Activated CD4-positive, alpha-beta T cell treated with anti-CD3 and anti-CD28 coated beads for 48 hours (primary cell): ENCODE measurements around the gene PPP1R26.

Experiments
- DNase-seq: peaks from one replicate; pipeline ENCODE4 v3.0.0-alpha.2; 2020

The PPP1R26 gene

GRCh38 chr9:135490166-135490870, 10.7 kb downstream of the PPP1R26 start:
- no peak for DNase-seq

DNA sequence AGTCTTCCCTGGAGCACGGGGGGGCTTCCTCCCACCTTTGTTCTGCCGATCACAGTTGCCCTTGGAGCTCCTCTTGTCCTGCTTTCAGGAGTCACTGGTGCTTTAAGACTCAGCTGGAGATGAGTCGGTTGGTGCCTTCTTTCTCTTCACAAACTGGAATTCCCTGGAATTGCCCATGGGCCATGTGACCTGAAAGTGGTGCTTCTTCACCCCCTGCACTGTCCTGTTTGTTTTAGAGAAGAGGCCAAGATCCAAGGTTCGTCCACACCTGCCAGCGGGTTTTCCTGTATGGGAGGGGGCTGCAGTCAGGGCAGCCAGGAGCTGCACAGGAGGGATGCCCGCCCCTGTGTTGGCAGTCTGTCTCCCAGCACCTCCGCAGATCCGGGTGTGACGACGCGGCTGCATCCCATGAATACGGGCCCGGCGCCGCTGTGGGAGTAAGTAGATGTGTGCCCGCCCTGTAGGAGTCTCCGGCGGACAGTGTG, 11.4 kb downstream of the PPP1R26 start:
- DNase-seq: no peak

- DNase-seq: no peak
Measured at GRCh38 chr9:135491764-135492163, 12.2 kb downstream of the PPP1R26 start.

GRCh38 chr9:135492886-135493669, 13.5 kb downstream of the PPP1R26 start:
- no peak for DNase-seq

GRCh38 chr9:135494791-135495559, 15.4 kb downstream of the PPP1R26 start:
- DNase-seq: no peak

DNA sequence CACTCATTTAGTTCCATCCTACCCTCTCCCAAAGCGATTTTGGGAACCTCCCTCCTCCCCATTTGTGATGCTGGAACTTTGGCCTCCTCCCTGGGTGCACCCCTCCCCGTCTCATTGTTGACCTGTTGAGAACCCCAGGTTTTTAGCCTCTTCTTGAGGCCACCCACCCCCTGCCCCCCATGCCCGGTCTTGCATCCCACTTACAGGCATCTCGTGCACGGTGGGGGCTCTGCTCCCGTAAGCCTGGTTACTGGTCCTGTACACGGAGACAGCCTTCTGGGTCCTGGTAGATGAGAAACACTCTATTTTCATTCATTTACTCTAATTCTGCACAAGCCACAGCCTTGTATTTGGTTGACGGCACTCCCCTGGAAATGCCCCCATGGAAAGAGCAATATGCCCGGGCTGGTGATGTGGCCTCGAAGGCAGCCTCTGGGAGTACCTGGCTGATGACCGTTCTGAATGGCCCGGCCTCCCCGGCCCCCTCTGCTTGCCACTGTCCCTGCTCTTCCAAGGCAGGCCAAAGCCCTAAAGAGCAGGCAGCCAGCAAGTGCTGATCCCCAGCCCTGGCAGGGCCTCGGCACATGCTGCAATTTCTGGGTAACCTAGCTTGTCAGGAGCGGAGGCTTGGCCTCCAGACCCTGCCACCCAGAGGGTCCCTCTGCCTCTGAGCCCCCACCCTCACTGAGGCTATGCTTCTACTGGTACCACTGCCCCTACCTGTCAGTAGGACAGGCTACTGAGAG, 19.0 kb downstream of the PPP1R26 start:
- no peak for DNase-seq

GRCh38 chr9:135499326-135500070, 19.9 kb downstream of the PPP1R26 start:
- DNase-seq: peak; percentile 89

GRCh38 chr9:135500071-135500524, 20.5 kb downstream of the PPP1R26 start:
- DNase-seq: no peak

GRCh38 chr9:135500525-135501260, 21.1 kb downstream of the PPP1R26 start, which contains the start of gene MRPS2:
TSS of gene MRPS2 (plus strand) at chr9:135500682. CDS start at chr9:135500711, 29 bp downstream.
- DNase-seq: peak; percentile 88

- peak; percentile 79 for DNase-seq
Measured at GRCh38 chr9:135501261-135502167, 21.9 kb downstream of the PPP1R26 start.

DNA sequence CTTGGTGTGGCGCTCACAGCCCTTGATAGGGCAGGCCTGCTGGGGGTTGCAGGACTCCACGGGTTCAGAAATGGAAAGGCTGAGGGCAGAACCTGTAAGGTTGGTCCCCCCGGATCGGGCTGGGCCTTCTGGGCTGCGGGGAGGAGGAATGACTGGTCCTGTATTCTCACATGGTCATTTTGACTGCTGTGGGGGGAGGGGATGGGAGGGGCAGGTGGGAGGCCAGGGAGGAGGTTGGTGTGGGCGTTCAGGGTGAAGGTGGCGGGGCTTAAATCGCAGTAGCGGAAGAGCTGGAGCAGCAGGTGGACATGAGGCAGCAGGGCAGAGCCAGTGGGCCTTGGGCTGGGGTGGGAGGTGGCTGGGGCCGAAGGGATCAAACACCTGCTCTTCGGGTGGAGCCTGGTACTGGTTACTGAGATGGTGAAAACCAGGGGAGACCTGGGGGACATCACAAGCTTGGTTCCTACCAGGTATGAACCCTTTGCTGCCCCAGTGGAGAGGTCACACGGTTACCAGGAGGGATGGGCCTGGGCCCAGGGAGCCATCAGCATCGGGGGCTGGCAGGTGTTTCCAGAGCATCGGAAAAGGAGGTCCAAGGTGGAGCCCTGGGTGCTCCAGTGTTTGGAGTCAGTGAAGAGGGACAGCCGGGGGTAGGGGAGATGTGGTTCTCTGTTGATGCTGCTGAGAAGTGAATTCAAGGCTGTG, 22.7 kb downstream of the PPP1R26 start:
- DNase-seq: no peak

GRCh38 chr9:135502873-135503321, 23.3 kb downstream of the PPP1R26 start:
- DNase-seq: no peak

DNA sequence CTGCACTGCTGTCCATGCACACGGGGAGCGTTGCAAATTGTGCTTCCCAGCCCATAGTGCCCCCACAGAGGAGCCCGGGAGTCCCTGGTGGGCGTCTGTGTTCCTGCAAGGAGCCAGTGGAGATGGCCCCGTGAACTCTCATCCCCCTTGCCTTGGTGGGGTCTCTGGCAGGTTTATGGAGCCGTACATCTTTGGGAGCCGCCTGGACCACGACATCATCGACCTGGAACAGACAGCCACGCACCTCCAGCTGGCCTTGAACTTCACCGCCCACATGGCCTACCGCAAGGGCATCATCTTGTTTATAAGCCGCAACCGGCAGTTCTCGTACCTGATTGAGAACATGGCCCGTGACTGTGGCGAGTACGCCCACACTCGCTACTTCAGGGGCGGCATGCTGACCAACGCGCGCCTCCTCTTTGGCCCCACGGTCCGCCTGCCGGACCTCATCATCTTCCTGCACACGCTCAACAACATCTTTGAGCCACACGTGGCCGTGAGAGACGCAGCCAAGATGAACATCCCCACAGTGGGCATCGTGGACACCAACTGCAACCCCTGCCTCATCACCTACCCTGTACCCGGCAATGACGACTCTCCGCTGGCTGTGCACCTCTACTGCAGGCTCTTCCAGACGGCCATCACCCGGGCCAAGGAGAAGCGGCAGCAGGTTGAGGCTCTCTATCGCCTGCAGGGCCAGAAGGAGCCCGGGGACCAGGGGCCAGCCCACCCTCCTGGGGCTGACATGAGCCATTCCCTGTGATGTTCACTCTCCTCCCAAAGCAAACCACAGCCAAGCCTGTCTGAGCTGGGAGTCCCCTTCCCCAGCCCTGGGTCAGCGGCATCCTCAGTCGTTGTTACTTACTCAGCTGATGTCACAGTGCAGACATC, 24.0 kb downstream of the PPP1R26 start:
- DNase-seq: no peak

DNA sequence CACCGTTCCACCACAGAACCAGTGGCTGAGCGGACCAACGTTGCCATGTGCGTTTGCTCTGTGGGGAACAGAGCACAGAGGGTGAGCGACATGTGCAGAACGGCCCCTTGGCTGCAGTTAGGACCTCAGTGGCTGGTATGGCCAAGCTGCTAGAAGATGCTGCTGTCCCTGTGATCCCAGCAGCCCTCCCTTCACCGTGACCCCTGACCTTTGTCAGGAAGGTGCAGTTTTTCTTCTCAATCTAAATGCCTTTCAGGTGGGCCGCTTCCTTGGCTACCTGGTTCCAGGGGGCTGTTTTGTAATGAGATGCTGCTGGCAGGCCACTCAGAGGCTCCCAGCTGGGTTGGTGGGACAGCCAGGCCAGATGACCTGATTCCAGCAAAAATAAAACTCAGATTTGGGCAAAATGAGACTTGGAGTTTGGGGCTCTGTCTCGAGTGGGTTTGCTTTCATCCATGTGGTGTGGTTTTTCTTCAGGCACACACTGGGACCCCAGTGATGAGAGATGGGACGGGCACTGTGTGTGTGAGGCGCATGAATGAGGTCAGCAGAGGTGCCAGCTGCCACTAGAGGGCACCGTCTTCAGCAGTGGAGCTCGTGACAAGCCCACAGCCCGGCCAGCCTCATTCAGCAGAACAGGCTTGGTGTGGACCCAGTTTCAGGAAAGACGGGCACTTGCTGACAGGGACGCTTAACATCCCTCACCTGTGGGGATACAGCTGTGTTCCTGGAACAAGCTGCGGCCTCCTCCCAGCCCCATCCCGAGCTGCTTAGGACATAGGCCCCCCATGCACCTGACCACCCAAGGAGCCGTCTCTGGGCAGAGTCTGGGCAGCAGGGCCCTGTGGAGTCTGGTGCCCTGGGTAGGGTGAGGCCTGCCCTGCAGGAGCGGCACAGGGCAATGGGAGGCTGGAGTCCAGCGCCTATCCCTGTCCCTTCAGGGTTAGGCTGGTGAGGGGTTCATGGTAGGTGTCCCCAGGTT, 25.0 kb downstream of the PPP1R26 start:
- DNase-seq: peak; percentile 74

DNA sequence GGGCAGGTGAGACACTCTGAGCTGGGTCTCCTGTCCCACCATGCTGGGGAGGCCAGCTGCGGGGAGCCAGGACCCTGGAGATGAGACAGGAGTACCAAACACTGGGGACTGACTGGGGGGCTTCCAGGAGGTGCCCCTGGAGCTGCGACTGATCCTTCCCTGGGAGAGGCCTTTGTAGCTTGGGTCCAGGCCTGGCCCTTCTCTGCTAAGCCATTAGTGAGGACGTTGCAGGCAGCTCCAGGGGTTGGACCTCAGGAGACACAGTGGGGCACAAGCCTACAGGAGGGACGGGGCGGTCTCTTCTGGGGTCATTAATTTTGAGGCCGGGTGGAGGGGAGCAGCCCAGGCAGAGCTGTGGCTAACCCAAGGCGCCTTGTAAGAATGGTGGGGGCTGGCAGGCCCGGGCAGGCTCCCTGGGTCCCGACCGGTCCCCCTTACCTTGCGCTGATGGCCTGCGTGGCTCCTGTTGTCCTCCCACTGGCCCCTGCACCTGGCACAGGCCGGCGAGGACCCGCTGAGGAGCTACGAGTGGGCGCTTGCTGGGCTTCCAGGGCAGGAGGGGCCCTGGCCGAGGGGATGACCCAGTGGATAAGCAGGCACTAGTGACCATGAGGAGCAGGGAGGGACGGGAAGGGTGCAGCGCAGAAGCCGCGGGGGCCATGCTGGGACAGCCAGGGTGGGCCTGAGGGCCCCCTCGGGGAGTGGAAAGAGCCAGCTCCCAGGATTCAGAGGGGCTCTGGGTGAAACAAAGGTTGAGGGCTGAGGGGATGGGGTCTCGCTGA, 26.0 kb downstream of the PPP1R26 start:
- no peak for DNase-seq
